Glutamatergic neuron (in vitro differentiated cells): ENCODE results near the gene TRIO. TPM values are rescaled to one million over a fixed set of nuclear protein-coding genes. Genes with fewer than 3 reads are reported as not detected.
"Not testable (repeated sequence)": the region's sequence is repeated elsewhere in the genome, so short reads cannot be mapped to it uniquely, and the experiment has no call there.

Source experiments
- DNase-seq: peaks from one replicate; pipeline ENCODE4 v3.0.0; 2022
- H3K27ac Mint-ChIP-seq: one replicate; pipeline ENCODE4 v1.8.0; 2020; ENCODE audit warnings: mild to moderate bottlenecking, mixed read lengths, inconsistent platforms; ENCODE audit not compliant: unreplicated experiment
- H3K27me3 Mint-ChIP-seq: one replicate; pipeline ENCODE4 v1.8.0; 2020; ENCODE audit warnings: mild to moderate bottlenecking, moderate library complexity, mixed read lengths, inconsistent platforms; ENCODE audit not compliant: unreplicated experiment
- H3K36me3 Mint-ChIP-seq: one replicate; pipeline ENCODE4 v1.8.0; 2020; ENCODE audit warnings: mild to moderate bottlenecking, mixed read lengths, inconsistent platforms; ENCODE audit not compliant: unreplicated experiment
- H3K4me1 Mint-ChIP-seq: one replicate; pipeline ENCODE4 v1.8.0; 2020; ENCODE audit warnings: mild to moderate bottlenecking, low read depth, mixed read lengths, inconsistent platforms; ENCODE audit not compliant: unreplicated experiment
- H3K4me3 Mint-ChIP-seq: one replicate; pipeline ENCODE4 v1.8.0; 2020; ENCODE audit warnings: mild to moderate bottlenecking, mixed read lengths, inconsistent platforms; ENCODE audit not compliant: unreplicated experiment
- H3K9me3 Mint-ChIP-seq: one replicate; pipeline ENCODE4 v1.8.0; 2020; ENCODE audit warnings: mild to moderate bottlenecking, moderate library complexity, mixed read lengths, inconsistent platforms; ENCODE audit not compliant: unreplicated experiment
- total RNA-seq: library from RNA; stranded (reverse); fragmentation: NEBNext Ultra II Directional; extraction: Animal tissue kit (Norgen Biotek cat#: 25700); gene quantifications from one replicate; pipeline ENCODE4 v1.2.1, GENCODE V29; 2021; ENCODE audit not compliant: unreplicated experiment
- TF ChIP-seq, protein P1 (sequence below): fragments of 200-600 bp; sonication (generic); IDR thresholded peaks from one replicate; pipeline ENCODE4 v1.5.0; 2021; ENCODE audit not compliant: partially characterized antibody, unreplicated experiment

TRIO gene
- total RNA-seq, 1 donor from 2014 or later, result 281 TPM

DNA sequence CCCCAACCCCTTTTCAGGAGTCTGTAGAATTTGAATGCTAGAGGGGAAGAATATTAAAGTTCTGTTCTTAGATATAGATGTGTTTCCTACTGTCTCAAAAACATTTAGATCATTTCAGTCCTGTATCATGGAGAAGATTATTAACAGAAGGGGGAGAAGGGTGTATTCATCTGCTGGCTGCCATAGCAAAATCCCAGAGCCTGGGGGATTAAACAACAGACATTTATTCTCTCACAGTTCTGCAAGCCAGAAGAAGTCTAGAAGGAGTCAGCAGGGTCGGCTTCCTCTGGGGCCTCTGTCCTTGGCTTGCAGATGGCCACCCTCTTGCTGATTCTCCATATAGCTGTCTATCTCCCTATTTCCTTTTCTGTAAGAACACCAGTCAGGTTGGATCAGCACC, 288.4 kb downstream of the TRIO start:
- H3K4me1 Mint-ChIP-seq, result peaks cover 35% of the 10 kb centered on the region
- TF ChIP-seq, protein P1, sequence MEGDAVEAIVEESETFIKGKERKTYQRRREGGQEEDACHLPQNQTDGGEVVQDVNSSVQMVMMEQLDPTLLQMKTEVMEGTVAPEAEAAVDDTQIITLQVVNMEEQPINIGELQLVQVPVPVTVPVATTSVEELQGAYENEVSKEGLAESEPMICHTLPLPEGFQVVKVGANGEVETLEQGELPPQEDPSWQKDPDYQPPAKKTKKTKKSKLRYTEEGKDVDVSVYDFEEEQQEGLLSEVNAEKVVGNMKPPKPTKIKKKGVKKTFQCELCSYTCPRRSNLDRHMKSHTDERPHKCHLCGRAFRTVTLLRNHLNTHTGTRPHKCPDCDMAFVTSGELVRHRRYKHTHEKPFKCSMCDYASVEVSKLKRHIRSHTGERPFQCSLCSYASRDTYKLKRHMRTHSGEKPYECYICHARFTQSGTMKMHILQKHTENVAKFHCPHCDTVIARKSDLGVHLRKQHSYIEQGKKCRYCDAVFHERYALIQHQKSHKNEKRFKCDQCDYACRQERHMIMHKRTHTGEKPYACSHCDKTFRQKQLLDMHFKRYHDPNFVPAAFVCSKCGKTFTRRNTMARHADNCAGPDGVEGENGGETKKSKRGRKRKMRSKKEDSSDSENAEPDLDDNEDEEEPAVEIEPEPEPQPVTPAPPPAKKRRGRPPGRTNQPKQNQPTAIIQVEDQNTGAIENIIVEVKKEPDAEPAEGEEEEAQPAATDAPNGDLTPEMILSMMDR, result no peak
- no peak overlapping the region for H3K4me3 Mint-ChIP-seq
- H3K27ac Mint-ChIP-seq, result peak overlapping the region; percentile 3
- peaks cover 12% of the 10 kb centered on the region for H3K36me3 Mint-ChIP-seq
- H3K27me3 Mint-ChIP-seq, result no peaks in the 10 kb centered on the region
- peaks cover 5% of the 10 kb centered on the region for H3K9me3 Mint-ChIP-seq
- no peak for DNase-seq

DNA sequence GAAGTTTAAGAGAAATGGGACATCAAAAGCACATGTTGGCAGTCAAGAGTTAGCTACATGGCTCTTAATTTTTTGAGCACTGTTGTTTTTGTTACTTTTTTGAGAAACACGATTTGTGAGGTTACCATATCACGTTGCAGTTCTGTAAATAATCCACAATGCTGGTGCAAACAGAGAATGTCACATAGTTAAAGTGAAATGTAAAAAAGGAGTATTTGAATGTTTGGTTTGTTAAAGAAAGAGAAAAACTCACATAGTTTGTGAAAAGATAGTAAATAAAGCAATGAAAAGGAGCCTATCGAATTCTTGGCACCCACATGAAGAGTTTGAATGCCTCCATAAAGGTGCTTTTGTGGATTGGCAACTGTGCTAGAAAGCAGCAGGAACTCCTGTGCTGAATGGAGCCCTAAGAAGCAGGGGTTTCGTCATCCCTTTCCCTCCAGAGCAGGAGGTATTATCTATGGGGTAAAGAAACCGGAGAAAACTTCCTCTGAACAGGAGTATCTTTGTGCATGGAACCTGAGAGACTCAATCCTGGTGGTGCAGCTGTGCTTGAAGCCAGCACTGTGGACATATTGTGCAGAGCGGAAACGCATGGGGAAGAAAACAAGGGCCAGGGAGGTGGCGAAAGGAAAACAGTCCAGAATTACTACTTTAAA, 289.9 kb downstream of the TRIO start:
- H3K4me1 Mint-ChIP-seq, result peaks cover 31% of the 10 kb centered on the region
- no peak overlapping the region for H3K4me3 Mint-ChIP-seq
- H3K9me3 Mint-ChIP-seq, result peaks cover 5% of the 10 kb centered on the region
- no peak for DNase-seq
- peaks cover 16% of the 10 kb centered on the region for H3K36me3 Mint-ChIP-seq
- TF ChIP-seq, protein P1, result no peak
- no peaks in the 10 kb centered on the region for H3K27me3 Mint-ChIP-seq
- peak overlapping the region; percentile 35 for H3K27ac Mint-ChIP-seq

DNA sequence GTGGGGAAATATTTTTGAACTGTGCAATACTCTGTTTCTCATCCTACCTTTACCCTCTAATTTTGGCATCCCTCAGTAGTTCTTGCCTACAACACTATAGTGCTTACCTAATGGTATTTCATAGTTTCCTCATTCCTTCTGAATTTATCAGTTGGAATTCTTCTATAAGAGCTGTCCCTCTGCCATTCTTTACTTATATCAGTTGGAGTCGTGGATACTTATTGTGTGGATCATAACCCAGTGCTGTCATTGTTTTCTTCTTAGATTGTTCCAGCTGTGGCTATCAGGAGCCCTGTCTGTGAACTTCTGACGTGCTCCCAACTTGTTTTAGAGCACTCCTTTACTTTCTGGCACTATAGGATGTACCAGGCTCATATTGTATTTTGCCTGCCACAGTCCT, 292.3 kb downstream of the TRIO start:
- H3K9me3 Mint-ChIP-seq, result peaks cover 3% of the 10 kb centered on the region
- no peaks in the 10 kb centered on the region for H3K27me3 Mint-ChIP-seq
- no peak overlapping the region for H3K4me3 Mint-ChIP-seq
- H3K36me3 Mint-ChIP-seq, result peaks cover 16% of the 10 kb centered on the region
- no peak for DNase-seq
- H3K27ac Mint-ChIP-seq, result no peak overlapping the region
- H3K4me1 Mint-ChIP-seq, result peaks cover 29% of the 10 kb centered on the region
- TF ChIP-seq, protein P1, result no peak

DNA sequence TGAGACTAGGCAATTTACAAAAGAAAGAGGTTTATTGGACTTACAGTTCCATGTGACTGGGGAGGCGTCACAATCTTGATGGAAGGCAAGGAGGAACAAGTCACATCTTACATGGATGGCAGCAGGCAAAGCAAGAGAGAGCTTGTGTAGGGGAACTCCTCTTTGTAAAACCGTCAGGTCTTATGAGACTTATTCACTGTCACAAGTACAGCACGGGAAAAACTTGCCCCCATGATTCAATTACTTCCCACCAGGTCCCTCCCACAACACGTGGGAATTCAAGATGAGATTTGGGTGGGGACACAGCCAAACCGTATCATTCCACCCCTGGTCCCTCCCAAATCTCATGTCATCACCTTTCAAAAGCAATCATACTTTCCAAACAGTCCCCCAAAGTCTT, 293.0 kb downstream of the TRIO start:
- H3K4me1 Mint-ChIP-seq, result peaks cover 28% of the 10 kb centered on the region

DNA sequence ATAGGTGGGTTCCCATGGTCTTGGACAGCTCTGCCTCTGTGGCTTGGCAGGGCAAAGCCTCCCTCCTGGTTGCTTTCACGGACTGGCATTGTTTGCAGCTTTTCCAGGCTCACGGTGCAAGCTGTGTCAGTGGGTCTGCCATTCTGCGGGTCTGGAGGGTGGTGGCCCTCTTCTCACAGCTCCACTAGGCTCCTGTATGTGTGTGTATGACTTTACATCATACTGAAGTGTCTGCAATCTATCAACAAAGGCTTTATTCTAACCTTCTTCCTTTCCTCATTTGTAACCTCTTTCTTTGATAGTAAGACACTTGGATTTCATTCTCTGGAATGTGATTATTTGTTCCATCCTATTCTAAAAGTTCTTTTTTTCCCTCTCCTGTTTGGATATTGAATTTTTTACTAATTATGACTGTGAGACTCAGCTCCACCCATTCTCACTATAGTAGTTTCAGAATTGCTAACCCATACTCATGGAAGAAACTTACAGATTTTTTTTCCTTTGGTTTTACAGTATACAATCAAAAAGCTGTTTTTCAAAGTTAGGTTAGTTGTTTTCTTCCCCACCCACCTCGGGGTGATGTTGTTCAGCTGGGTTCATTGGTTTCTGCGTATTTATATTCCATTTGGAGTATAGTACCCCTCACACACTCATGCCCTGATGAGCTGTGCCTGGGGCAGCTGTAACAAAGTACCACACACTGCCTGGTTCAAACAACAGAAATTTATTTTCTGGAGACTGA, 293.8 kb downstream of the TRIO start:
- no peak for DNase-seq
- H3K4me1 Mint-ChIP-seq, result peaks cover 26% of the 10 kb centered on the region
- no peak overlapping the region for H3K27ac Mint-ChIP-seq
- no peak overlapping the region for H3K4me3 Mint-ChIP-seq
- H3K27me3 Mint-ChIP-seq, result no peaks in the 10 kb centered on the region
- H3K36me3 Mint-ChIP-seq, result peaks cover 12% of the 10 kb centered on the region
- H3K9me3 Mint-ChIP-seq, result peaks cover 5% of the 10 kb centered on the region
- TF ChIP-seq, protein P1, result no peak

More for the DNA sequence above, 293.0 kb downstream of the TRIO start:
- peaks cover 16% of the 10 kb centered on the region for H3K36me3 Mint-ChIP-seq
- H3K27me3 Mint-ChIP-seq, H3K27ac Mint-ChIP-seq, H3K9me3 Mint-ChIP-seq, DNase-seq: not testable (repeated sequence)
- peak overlapping the region; percentile 11 for H3K4me3 Mint-ChIP-seq
